Kidney (tissue), 14 donors: ENCODE measurements around the gene TANGO2. TPM values are rescaled to one million over a fixed set of nuclear protein-coding genes. Genes with fewer than 3 reads are reported as not detected.

Experiments
- DNase-seq, 5 donors: peaks; one replicate each; pipeline ENCODE4 v3.0.0-alpha.2; 2013 to 2020
- FAIRE-seq: peaks from 2 replicates; lab custom pipeline; 2012; peaks lifted over from hg19 to GRCh38; lab: Jason Lieb, UNC
- H3K27ac ChIP-seq, 2 donors: one replicate each; pipeline ENCODE4 v1.7.0; 2013; ENCODE audit warnings: low read depth in 2 of 2, low read length in 2 of 2, inconsistent platforms in 1 of 2
- H3K27me3 ChIP-seq: one replicate; pipeline ENCODE4 v1.7.1; 2013; ENCODE audit warnings: low read length, inconsistent platforms; ENCODE audit not compliant: control insufficient read depth, insufficient read depth
- H3K36me3 ChIP-seq, 3 donors: one replicate each; pipeline versions ENCODE4 v1.7.0 to v1.7.1; 2013; ENCODE audit warnings: low read length in 3 of 3, control low read depth in 1 of 3, inconsistent platforms in 1 of 3; ENCODE audit not compliant: insufficient read depth in 3 of 3, control insufficient read depth in 2 of 3
- H3K4me1 ChIP-seq, 3 donors: one replicate each; pipeline versions ENCODE4 v1.7.0 to v1.7.1; 2013; ENCODE audit warnings: low read length in 3 of 3, inconsistent platforms in 1 of 3, low read depth in 1 of 3; ENCODE audit not compliant: control insufficient read depth in 2 of 3, insufficient read depth in 2 of 3
- H3K4me3 ChIP-seq, 3 donors: one replicate each; pipeline versions ENCODE4 v1.7.0 to v1.8.1; 2013; ENCODE audit warnings: low read length in 3 of 3, control low read depth in 1 of 3, inconsistent platforms in 1 of 3
- H3K9ac ChIP-seq, 3 donors: one replicate each; pipeline versions ENCODE4 v1.7.0 to v1.7.1; 2013; ENCODE audit warnings: low read length in 3 of 3, control low read depth in 1 of 3, inconsistent platforms in 1 of 3
- H3K9me3 ChIP-seq, 3 donors: one replicate each; pipeline versions ENCODE4 v1.7.0 to v1.7.1; 2013; ENCODE audit warnings: low read length in 3 of 3, control low read depth in 1 of 3, inconsistent platforms in 1 of 3; ENCODE audit not compliant: control insufficient read depth in 2 of 3, insufficient read depth in 1 of 3
- intact Hi-C: fragments of 100-400 bp; cut with DNase I; formaldehyde crosslinking; loops from one replicate; pipeline ENCODE4 v1.11.1; 2022
- polyA plus RNA-seq: library from polyadenylated mRNA; stranded (reverse); fragments of 350-450 nt; fragmentation: Illumina TruSeq; extraction: RNeasy Lipid Tissue Mini Kit (QIAGEN cat#74804); gene quantifications from one replicate; pipeline ENCODE4 v1.2.3, GENCODE V29; 2014; ENCODE audit warnings: low read depth, low replicate concordance; ENCODE audit not compliant: insufficient read depth
- total RNA-seq: library from RNA; stranded (reverse); fragmentation: NEBNext Ultra II Directional; extraction: Animal tissue kit (Norgen Biotek cat#: 25700); gene quantifications from one replicate; pipeline ENCODE4 v1.2.1, GENCODE V29; 2021
- TF ChIP-seq, protein P1 (sequence below): IDR thresholded peaks from 3 replicates; pipeline ENCODE4 v1.5.1; 2012; ENCODE audit warnings: mild to moderate bottlenecking, moderate library complexity, borderline replicate concordance; ENCODE audit not compliant: insufficient read depth; ENCODE audit errors: extremely low read depth
- donor health status: control.
- donor health status: control.
- donor health status: control.
- donor health status: control.
- donor health status: control.
- donor health status: DM: yes; HTN: yes; CAD: no.
- donor health status: Normal renal cell carcinoma (clear cell type).

The TANGO2 gene
- total and polyA plus RNA-seq, 2 donors from 2014 or later: 27.7 to 37.3 TPM

GRCh38 chr22:20107471-20107901 is 86.6 kb downstream of the TANGO2 start:
- Histone ChIP-seq H3K9ac (no peak overlapping the region), H3K9me3 (no peaks in the 10 kb centered on the region), H3K27me3 (no peaks in the 10 kb centered on the region), H3K27ac (no peak overlapping the region), H3K4me1 (peaks cover 0 to 7% (median 0%) of the 10 kb centered on the region in 3 donors), H3K36me3 (peaks cover 2 to 56% (median 44%) of the 10 kb centered on the region in 3 donors), H3K4me3 (no peak overlapping the region)
- intact Hi-C loops: no loop called here
- TF ChIP-seq, protein P1, sequence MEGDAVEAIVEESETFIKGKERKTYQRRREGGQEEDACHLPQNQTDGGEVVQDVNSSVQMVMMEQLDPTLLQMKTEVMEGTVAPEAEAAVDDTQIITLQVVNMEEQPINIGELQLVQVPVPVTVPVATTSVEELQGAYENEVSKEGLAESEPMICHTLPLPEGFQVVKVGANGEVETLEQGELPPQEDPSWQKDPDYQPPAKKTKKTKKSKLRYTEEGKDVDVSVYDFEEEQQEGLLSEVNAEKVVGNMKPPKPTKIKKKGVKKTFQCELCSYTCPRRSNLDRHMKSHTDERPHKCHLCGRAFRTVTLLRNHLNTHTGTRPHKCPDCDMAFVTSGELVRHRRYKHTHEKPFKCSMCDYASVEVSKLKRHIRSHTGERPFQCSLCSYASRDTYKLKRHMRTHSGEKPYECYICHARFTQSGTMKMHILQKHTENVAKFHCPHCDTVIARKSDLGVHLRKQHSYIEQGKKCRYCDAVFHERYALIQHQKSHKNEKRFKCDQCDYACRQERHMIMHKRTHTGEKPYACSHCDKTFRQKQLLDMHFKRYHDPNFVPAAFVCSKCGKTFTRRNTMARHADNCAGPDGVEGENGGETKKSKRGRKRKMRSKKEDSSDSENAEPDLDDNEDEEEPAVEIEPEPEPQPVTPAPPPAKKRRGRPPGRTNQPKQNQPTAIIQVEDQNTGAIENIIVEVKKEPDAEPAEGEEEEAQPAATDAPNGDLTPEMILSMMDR: no peak
- peak in 1 of 5 donors; percentile 52 for DNase-seq
- FAIRE-seq: no peak

DNA sequence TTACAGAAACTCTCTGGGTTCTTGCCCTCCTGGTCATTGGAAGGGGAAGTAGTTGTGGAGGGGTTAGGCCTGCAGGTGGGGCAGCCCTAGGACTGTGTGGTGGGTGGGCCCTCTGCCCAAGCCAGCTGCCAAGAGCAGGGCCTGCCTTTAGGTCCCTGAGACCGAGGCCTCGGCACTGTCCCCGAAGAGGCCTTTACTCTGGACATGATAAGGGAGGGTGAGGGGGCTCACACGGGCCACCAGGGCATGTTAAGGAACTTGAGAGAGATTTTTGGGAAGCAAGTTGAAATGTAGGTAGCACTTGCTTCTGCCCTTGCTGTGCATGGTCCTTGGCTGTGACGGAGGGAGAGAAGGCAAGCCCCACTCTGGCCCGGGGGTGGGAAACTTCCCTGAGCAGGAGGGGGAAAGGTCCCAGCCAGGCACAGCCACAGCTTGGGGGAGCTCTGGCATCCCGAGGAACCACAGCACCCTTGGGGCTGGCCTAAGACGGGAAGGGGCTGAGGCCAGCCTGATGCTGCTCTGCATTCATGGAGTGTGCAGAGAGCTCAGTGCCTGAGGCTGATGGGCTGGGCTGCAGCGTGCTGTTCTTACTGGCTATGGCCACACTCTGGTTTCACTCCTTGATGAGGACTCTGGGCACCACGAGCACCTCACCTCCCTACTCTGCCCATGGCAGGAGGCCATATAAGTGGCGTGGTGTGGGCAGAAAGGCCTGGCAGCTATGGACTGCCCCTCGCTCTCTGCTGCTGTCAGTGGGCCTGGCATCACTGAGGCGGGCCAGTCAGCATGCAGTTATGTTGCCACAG is 87.2 kb downstream of the TANGO2 start:
- H3K4me3 ChIP-seq: no peak overlapping the region
- no peak overlapping the region for H3K9ac ChIP-seq
- intact Hi-C loops: no loop called here
- H3K27me3 ChIP-seq: no peaks in the 10 kb centered on the region
- TF ChIP-seq, protein P1: no peak
- peaks cover 0 to 7% (median 0%) of the 10 kb centered on the region in 3 donors for H3K4me1 ChIP-seq
- H3K27ac ChIP-seq: no peak overlapping the region
- H3K9me3 ChIP-seq: no peaks in the 10 kb centered on the region
- FAIRE-seq: no peak
- DNase-seq: peak in 1 of 5 donors; percentile 53
- H3K36me3 ChIP-seq: peaks cover 2 to 60% (median 44%) of the 10 kb centered on the region in 3 donors

DNA sequence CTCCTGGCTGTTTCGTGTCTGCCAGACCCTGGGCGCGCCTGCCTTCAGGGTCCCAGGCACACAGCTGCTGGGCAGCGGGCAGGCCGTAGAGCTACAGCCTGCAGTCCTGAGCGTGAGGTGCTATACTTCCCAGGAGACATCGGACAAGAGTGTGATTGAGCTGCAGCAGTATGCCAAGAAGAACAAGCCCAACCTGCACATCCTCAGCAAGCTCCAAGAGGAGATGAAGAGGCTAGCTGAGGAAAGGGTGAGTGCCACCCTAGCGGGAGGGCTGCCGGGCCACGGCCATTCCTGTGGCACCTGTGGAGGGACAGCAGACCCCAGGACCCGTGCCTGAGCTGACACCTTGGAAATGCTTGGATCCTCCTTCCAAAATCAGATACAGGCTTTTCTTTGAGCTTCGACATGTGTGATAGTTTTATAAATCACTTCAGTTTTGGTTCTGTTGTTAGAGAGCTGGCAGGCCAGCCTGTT is 87.9 kb downstream of the TANGO2 start:
- H3K9ac ChIP-seq: no peak overlapping the region
- intact Hi-C loops: no loop called here
- H3K4me1 ChIP-seq: peaks cover 0 to 7% (median 0%) of the 10 kb centered on the region in 3 donors
- no peaks in the 10 kb centered on the region for H3K27me3 ChIP-seq
- DNase-seq (no peak), FAIRE-seq (no peak)
- H3K4me3 ChIP-seq: no peak overlapping the region
- peaks cover under 1 to 58% (median 41%) of the 10 kb centered on the region in 3 donors for H3K36me3 ChIP-seq
- no peak overlapping the region for H3K27ac ChIP-seq
- TF ChIP-seq, protein P1: no peak
- no peaks in the 10 kb centered on the region for H3K9me3 ChIP-seq
